Cardiac fibroblast (primary cell): ENCODE results near the gene C2CD2L.
"Not testable (repeated sequence)": the region's sequence is repeated elsewhere in the genome, so short reads cannot be mapped to it uniquely, and the experiment has no call there.

Experiments used
- DNase-seq, 2 donors: peaks; one replicate each; pipeline versions ENCODE4 v3.0.0 to v3.0.0-alpha.2; 2010; ENCODE audit warnings: low read depth in 2 of 2
- H3K4me3 ChIP-seq, 2 donors: replicated peaks in 1 of 2; 1 replicate in 1 of 2; 2 replicates in 1 of 2; pipeline ENCODE4 v1.5.1; 2011; ENCODE audit warnings: low read depth in 2 of 2, low read length in 2 of 2, mild to moderate bottlenecking in 2 of 2, moderate library complexity in 1 of 2
- TF ChIP-seq, protein P1 (sequence below): IDR thresholded peaks from one replicate; pipeline ENCODE4 v1.5.1; 2011; ENCODE audit warnings: low read depth, mild to moderate bottlenecking, low read length, inconsistent platforms

Gene C2CD2L

DNA sequence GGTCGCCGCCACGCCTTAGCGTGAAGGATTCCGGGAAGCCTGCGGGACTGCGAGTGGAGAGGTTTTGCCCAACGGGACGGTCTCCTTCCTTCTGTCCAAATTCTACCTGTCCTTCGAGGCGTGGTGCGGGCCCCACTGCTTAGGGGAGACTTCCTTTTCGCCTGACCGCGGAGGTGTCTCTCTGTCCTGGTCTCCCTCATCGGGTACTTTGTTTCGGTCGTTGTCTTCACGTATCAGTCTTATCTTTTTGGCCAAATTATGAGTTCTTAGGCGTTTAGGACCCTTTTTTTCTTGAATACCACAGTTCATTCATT lies 14.6 kb downstream of the C2CD2L start:
- H3K4me3 ChIP-seq: peak overlapping the region; percentile 99
- DNase-seq: no peak
- TF ChIP-seq, protein P1, sequence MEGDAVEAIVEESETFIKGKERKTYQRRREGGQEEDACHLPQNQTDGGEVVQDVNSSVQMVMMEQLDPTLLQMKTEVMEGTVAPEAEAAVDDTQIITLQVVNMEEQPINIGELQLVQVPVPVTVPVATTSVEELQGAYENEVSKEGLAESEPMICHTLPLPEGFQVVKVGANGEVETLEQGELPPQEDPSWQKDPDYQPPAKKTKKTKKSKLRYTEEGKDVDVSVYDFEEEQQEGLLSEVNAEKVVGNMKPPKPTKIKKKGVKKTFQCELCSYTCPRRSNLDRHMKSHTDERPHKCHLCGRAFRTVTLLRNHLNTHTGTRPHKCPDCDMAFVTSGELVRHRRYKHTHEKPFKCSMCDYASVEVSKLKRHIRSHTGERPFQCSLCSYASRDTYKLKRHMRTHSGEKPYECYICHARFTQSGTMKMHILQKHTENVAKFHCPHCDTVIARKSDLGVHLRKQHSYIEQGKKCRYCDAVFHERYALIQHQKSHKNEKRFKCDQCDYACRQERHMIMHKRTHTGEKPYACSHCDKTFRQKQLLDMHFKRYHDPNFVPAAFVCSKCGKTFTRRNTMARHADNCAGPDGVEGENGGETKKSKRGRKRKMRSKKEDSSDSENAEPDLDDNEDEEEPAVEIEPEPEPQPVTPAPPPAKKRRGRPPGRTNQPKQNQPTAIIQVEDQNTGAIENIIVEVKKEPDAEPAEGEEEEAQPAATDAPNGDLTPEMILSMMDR: no peak

DNA sequence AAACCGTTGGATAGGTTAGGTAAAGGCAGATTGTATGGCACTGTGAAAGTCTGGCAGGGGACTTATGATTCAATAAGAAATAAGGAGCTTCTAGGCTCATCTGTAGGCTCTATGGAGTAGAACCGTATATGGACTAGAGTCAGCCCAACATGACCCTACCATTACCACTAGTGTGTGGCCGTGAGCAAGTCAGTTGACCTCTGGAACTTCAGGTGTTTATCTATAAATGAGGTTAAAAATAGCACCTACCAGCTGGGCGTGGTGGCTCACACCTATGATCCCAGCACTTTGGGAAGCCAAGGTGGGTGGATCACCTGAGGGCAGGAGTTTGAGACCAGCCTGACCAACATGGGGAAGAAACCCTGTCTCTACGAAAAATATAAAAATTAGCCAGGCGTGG lies 18.7 kb downstream of the C2CD2L start:
- TF ChIP-seq, protein P1: no peak
- H3K4me3 ChIP-seq: no peak overlapping the region
- DNase-seq: no peak

GRCh38 chr11:119126675-119127268 lies 19.6 kb downstream of the C2CD2L start:
- H3K4me3 ChIP-seq: no peak overlapping the region
- no peak for DNase-seq
- TF ChIP-seq, protein P1: no peak

- TF ChIP-seq, protein P1: no peak
- no peak overlapping the region for H3K4me3 ChIP-seq
- DNase-seq: peak in 1 of 2 donors; percentile 69
Observed at GRCh38 chr11:119130662-119131061, 23.5 kb downstream of the C2CD2L start.

GRCh38 chr11:119134389-119134978 lies 27.3 kb downstream of the C2CD2L start:
- TF ChIP-seq, protein P1: peak; percentile 64
- peak in 1 of 2 donors; percentile 14 for DNase-seq
- no peak overlapping the region for H3K4me3 ChIP-seq

DNA sequence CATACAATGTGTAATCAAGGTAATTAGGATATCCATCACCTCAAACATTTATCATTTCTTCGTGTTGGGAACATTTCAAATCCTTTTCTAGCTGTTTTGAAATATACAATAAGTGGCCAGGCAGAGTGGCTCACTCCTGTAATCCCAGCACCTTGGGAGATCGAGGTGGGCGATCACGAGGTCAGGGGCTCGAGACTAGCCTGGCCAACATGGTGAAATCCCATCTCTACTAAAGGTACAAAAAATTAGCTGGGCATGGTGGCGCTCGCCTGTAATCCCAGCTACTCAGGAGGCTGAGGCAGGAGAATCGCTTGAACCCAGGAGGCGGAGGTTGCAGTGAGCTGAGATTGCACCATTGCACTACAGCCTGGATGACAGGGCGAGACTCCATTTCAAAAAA lies 32.1 kb downstream of the C2CD2L start:
- DNase-seq, H3K4me3 ChIP-seq: not testable (repeated sequence)

GRCh38 chr11:119144825-119145486 lies 37.8 kb downstream of the C2CD2L start:
- TF ChIP-seq, protein P1: peak; percentile 71
- peak; percentile 75 to 79 for DNase-seq
- no peak overlapping the region for H3K4me3 ChIP-seq
